ENCODE data around the gene PHLPP1.

Gene PHLPP1

DNA sequence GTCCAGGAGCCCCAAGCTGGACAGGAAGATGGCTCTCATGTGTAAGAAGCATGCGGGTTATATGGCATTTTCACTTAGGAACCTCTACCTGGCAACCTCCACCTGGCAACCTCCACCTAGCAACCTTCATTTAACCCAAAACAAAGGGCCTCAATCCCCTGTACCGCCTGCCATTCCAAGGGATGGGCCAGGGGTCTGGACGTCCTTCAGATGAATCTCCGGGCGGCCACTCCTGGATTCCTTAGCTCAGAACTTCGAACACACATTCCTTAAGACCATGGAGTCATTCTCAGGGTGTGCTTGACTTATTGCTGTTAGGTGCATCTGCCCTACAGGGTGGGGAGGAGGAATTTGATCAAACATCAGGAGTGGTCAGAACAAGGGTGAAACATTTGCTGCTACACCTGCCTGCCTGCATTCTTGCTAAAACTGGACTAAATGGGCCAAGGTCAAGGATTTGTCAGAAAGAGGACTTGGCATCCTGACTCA, 277.6 kb downstream of the PHLPP1 start:
- H3K4me1 Mint-ChIP-seq: no peaks in the 10 kb centered on the region
- H3K27ac Mint-ChIP-seq: no peak overlapping the region
- H3K27me3 Mint-ChIP-seq: peaks cover 8 to 11% of the 10 kb centered on the region in 2 donors
- no peak for ATAC-seq (replicated peaks)
- no peak overlapping the region for H3K4me3 Mint-ChIP-seq
- H3K9me3 Mint-ChIP-seq: no peaks in the 10 kb centered on the region
- no peak for DNase-seq
- no peaks in the 10 kb centered on the region for H3K36me3 Mint-ChIP-seq

DNA sequence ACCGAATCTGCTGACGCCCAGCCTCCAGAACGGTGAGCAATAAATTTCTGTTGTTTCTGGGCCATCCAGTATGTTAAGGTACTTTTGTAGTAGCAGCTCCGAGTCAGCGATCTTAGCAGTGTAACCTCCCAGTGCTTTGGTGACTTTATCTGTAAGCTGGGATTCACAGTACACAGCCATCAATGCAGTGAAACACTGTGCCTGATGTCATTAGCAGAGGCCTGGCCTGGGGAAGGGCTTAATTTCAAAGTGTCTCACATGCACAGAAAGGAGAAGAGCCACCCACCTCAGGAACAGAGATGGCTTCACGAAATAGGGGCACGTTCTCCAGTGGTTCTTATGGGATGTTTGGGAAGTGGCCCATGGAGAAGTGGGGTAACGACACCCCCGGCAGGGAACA, 281.2 kb downstream of the PHLPP1 start:
- H3K27ac Mint-ChIP-seq: no peak overlapping the region
- no peak for ATAC-seq (replicated peaks)
- H3K4me1 Mint-ChIP-seq: peaks cover 11 to 14% of the 10 kb centered on the region in 2 donors

DNA sequence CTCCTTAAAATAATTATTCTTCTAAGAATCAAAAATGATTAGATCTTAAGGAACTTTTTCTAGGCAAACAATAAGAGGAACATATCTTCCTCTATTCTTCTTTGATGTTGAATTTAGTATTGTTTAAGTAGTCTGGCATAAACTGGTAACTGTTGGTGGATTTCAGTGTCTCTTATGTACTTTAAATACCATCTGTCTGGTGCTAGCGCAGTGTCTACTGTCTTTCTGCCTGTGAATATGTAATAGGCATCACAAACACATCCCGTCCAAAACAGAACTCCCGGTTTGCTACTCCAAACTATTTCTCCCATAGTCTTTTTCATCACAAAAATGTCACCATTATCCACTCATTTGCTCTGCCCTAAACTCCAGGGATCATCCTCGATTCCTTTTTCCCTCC, 281.7 kb downstream of the PHLPP1 start:
- H3K36me3 Mint-ChIP-seq: no peaks in the 10 kb centered on the region
- peaks cover 11 to 14% of the 10 kb centered on the region in 2 donors for H3K4me1 Mint-ChIP-seq
- no peak overlapping the region for H3K27ac Mint-ChIP-seq
- no peak overlapping the region for H3K4me3 Mint-ChIP-seq
- DNase-seq: no peak
- H3K9me3 Mint-ChIP-seq: no peaks in the 10 kb centered on the region
- H3K27me3 Mint-ChIP-seq: peaks cover 6 to 16% of the 10 kb centered on the region in 2 donors
- ATAC-seq (replicated peaks): no peak

More for the DNA sequence above, 281.2 kb downstream of the PHLPP1 start:
- peaks cover 6 to 16% of the 10 kb centered on the region in 2 donors for H3K27me3 Mint-ChIP-seq
- no peaks in the 10 kb centered on the region for H3K36me3 Mint-ChIP-seq
- H3K9me3 Mint-ChIP-seq: no peaks in the 10 kb centered on the region
- no peak for DNase-seq
- H3K4me3 Mint-ChIP-seq: no peak overlapping the region

- peaks cover 11 to 14% of the 10 kb centered on the region in 2 donors for H3K4me1 Mint-ChIP-seq
- H3K4me3 Mint-ChIP-seq: no peak overlapping the region
- no peak for DNase-seq
- peaks cover 5 to 13% of the 10 kb centered on the region in 2 donors for H3K27me3 Mint-ChIP-seq
- H3K36me3 Mint-ChIP-seq: no peaks in the 10 kb centered on the region
- ATAC-seq (replicated peaks): peak; percentile 73 to 82
- H3K27ac Mint-ChIP-seq: no peak overlapping the region
- no peaks in the 10 kb centered on the region for H3K9me3 Mint-ChIP-seq
Measured at GRCh38 chr18:62998443-62998842, 283.1 kb downstream of the PHLPP1 start.

DNA sequence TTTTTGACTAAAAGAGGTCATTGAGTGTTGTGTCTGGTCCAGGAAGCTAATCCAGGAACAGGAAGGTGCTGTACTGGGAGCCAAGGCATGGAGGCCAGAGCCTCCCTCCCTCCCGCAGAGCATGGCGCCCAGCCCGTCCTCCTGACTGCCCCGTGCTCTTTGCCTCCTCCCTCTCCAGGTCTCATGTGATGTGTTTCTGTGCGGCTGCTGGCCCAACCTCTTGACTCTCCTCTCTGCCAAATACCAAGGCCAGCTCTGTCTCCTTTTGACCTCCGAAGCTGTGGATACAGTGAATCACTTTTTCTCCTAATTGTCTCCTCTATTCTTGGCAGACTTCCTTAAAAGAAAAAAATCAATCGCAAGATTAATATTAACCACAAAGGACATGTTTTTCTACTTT, 284.1 kb downstream of the PHLPP1 start:
- H3K27ac Mint-ChIP-seq: peak overlapping the region; percentile 10
- DNase-seq (no peak), ATAC-seq (replicated peaks) (no peak)
- no peaks in the 10 kb centered on the region for H3K36me3 Mint-ChIP-seq
- H3K4me1 Mint-ChIP-seq: peaks cover 11 to 14% of the 10 kb centered on the region in 2 donors
- no peak overlapping the region for H3K4me3 Mint-ChIP-seq
- peaks cover 0 to 8% of the 10 kb centered on the region in 2 donors for H3K27me3 Mint-ChIP-seq
- H3K9me3 Mint-ChIP-seq: no peaks in the 10 kb centered on the region

GRCh38 chr18:62999921-63000320, 284.6 kb downstream of the PHLPP1 start:
- no peak for ATAC-seq (replicated peaks)
- no peaks in the 10 kb centered on the region for H3K9me3 Mint-ChIP-seq
- H3K27me3 Mint-ChIP-seq: peaks cover 0 to 8% of the 10 kb centered on the region in 2 donors
- H3K36me3 Mint-ChIP-seq: no peaks in the 10 kb centered on the region
- DNase-seq: no peak
- no peak overlapping the region for H3K4me3 Mint-ChIP-seq
- H3K27ac Mint-ChIP-seq: no peak overlapping the region
- peaks cover 11 to 14% of the 10 kb centered on the region in 2 donors for H3K4me1 Mint-ChIP-seq

GRCh38 chr18:63000839-63001238, 285.5 kb downstream of the PHLPP1 start:
- Mint-ChIP-seq H3K4me3 (no peak overlapping the region), H3K27ac (no peak overlapping the region), H3K4me1 (peaks cover 16 to 17% of the 10 kb centered on the region in 2 donors), H3K9me3 (no peaks in the 10 kb centered on the region), H3K27me3 (peaks cover 0 to 8% of the 10 kb centered on the region in 2 donors), H3K36me3 (no peaks in the 10 kb centered on the region)
- no peak for ATAC-seq (replicated peaks)
- no peak for DNase-seq

DNA sequence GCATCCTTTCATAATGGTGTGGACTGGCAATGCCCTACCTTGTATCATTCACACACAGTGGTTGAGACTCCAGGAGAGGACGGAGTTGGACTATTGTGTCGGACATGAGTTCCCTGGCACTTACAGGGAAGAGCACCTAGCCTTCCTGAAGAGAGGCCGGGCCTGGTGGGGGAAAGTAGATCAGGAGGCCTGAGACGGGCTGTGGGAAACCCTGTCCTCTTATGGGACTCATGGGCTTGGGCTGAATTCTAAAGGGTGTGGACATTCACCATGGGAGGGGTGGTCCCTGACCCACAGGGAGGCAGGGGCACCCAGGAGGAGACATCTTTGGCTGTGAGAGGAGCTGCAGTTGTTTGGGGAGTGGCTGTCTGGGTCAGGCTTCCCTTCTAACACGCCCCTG, 286.5 kb downstream of the PHLPP1 start:
- H3K4me3 Mint-ChIP-seq: no peak overlapping the region
- no peaks in the 10 kb centered on the region for H3K9me3 Mint-ChIP-seq
- H3K36me3 Mint-ChIP-seq: no peaks in the 10 kb centered on the region
- ATAC-seq (replicated peaks) (no peak), DNase-seq (no peak)
- no peak overlapping the region for H3K27ac Mint-ChIP-seq
- peaks cover 0 to 8% of the 10 kb centered on the region in 2 donors for H3K27me3 Mint-ChIP-seq
- peaks cover 17% of the 10 kb centered on the region in 2 donors for H3K4me1 Mint-ChIP-seq

DNA sequence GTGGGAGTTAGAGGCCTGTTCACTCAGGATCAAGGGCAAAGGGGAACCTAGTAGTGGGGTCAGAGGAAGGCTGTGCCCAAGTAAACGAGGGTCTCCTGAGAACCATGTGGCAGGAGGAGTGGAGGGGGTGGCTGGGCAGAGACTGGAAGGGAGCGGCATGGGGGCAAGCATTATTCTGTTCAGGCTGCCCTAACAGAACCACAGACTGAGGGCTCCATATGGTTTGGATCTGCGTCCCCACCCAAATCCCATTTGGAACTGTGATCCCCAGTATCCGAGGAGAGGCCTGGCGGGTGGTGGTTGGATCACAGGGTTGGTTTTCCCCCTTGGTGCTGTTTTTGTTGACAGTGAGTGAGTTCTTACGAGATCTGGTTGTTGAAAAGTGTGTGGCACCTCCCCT, 287.0 kb downstream of the PHLPP1 start:
- DNase-seq: no peak
- H3K9me3 Mint-ChIP-seq: no peaks in the 10 kb centered on the region
- no peak overlapping the region for H3K4me3 Mint-ChIP-seq
- H3K27ac Mint-ChIP-seq: no peak overlapping the region
- H3K36me3 Mint-ChIP-seq: no peaks in the 10 kb centered on the region
- peaks cover 0 to 8% of the 10 kb centered on the region in 2 donors for H3K27me3 Mint-ChIP-seq
- peaks cover 17% of the 10 kb centered on the region in 2 donors for H3K4me1 Mint-ChIP-seq
- ATAC-seq (replicated peaks): no peak

- ATAC-seq (replicated peaks): no peak
- H3K27me3 Mint-ChIP-seq: peaks cover 0 to 8% of the 10 kb centered on the region in 2 donors
- no peak overlapping the region for H3K27ac Mint-ChIP-seq
- H3K9me3 Mint-ChIP-seq: no peaks in the 10 kb centered on the region
- DNase-seq: no peak
- H3K4me3 Mint-ChIP-seq: no peak overlapping the region
- no peaks in the 10 kb centered on the region for H3K36me3 Mint-ChIP-seq
- H3K4me1 Mint-ChIP-seq: peaks cover 17% of the 10 kb centered on the region in 2 donors
Measured at GRCh38 chr18:63002803-63003445, 287.6 kb downstream of the PHLPP1 start.

DNA sequence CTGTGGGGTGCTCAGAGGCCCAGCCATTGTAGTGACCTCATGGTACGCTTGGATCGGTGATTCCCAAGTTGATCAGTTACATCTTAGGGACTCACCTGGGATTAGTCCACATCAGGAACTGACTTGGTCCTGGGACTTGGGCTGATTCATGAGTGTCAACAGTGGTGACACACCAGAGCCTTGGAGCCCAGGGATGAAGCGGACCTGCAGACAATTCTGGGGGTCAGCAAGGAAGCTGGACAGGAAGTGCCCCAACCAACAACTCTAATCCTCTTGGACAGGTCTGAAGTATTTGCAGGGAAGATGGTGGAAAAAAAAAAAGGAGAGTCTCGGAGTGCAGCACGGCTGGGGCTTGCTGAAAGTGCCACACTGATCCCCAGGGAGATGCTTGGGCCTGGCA, 288.6 kb downstream of the PHLPP1 start:
- peaks cover 8% of the 10 kb centered on the region in 2 donors for H3K4me1 Mint-ChIP-seq
- H3K4me3 Mint-ChIP-seq: no peak overlapping the region
- H3K36me3 Mint-ChIP-seq: no peaks in the 10 kb centered on the region
- no peak for DNase-seq
- H3K27ac Mint-ChIP-seq: no peak overlapping the region
- no peaks in the 10 kb centered on the region for H3K9me3 Mint-ChIP-seq
- no peak for ATAC-seq (replicated peaks)
- peaks cover 0 to under 1% of the 10 kb centered on the region in 2 donors for H3K27me3 Mint-ChIP-seq

- H3K4me3 Mint-ChIP-seq: no peak overlapping the region
- DNase-seq (no peak), ATAC-seq (replicated peaks) (no peak)
- peaks cover 4 to 6% of the 10 kb centered on the region in 2 donors for H3K4me1 Mint-ChIP-seq
- no peaks in the 10 kb centered on the region for H3K9me3 Mint-ChIP-seq
- no peak overlapping the region for H3K27ac Mint-ChIP-seq
- H3K27me3 Mint-ChIP-seq: no peaks in the 10 kb centered on the region
- H3K36me3 Mint-ChIP-seq: no peaks in the 10 kb centered on the region
Measured at GRCh38 chr18:63004466-63005089, 289.2 kb downstream of the PHLPP1 start.

DNA sequence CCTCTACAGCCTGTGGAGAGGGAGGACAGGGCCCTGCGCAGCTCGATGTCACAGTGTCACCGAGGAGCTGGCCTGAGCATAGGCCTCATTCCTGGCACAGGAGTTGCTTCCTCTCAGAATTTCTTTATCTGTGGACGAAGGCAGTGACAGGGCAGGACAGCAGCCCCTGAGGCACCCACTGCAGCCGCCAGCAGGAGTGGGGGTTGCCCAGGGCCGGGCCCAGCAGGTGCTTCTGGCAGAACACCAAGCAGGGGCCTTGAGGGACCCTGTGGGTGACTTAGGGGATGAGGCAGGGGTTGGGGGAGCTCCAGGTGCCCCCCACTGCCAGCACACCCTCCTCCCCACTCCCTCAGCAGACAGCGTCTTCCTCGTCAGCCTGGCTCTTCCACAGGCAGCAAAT, 290.0 kb downstream of the PHLPP1 start:
- Mint-ChIP-seq H3K4me1 (peaks cover 4 to 6% of the 10 kb centered on the region in 2 donors), H3K4me3 (no peak overlapping the region), H3K27me3 (no peaks in the 10 kb centered on the region), H3K9me3 (no peaks in the 10 kb centered on the region), H3K36me3 (no peaks in the 10 kb centered on the region), H3K27ac (no peak overlapping the region)
- no peak for DNase-seq
- peak; percentile 21 to 42 for ATAC-seq (replicated peaks)

DNA sequence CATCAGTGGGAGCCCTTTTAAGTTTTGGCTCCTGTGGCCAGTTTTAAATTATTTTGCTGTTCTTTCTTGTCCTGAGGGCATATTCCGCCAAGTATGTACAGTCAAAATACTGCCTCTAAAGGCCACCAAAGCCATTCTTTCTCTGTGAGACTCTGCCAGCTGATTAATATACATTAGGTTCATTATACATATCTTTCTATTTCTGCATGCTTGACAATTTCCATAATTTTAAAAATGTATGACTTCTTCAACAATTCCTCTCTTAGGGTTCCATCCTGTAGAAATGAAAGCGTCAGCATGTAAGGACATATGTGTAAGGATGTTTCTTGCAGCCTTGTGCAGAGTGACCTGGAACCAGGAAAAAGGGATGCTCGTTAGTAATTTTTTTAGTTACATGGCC, 291.9 kb downstream of the PHLPP1 start:
- DNase-seq: no peak
- H3K27ac Mint-ChIP-seq: no peak overlapping the region
- peaks cover 0 to 3% of the 10 kb centered on the region in 2 donors for H3K9me3 Mint-ChIP-seq
- no peak for ATAC-seq (replicated peaks)
- no peak overlapping the region for H3K4me3 Mint-ChIP-seq
- H3K27me3 Mint-ChIP-seq: no peaks in the 10 kb centered on the region
- H3K4me1 Mint-ChIP-seq: peaks cover 4 to 6% of the 10 kb centered on the region in 2 donors
- H3K36me3 Mint-ChIP-seq: no peaks in the 10 kb centered on the region

GRCh38 chr18:63016270-63016669, 300.9 kb downstream of the PHLPP1 start:
- DNase-seq (peak; percentile 27), ATAC-seq (replicated peaks) (peak; percentile 65 to 71)
- H3K4me1 Mint-ChIP-seq: no peaks in the 10 kb centered on the region
- no peak overlapping the region for H3K27ac Mint-ChIP-seq
- peaks cover 7 to 9% of the 10 kb centered on the region in 2 donors for H3K9me3 Mint-ChIP-seq
- peaks cover 6 to 10% of the 10 kb centered on the region in 2 donors for H3K36me3 Mint-ChIP-seq
- peaks cover 0 to 6% of the 10 kb centered on the region in 2 donors for H3K27me3 Mint-ChIP-seq
- H3K4me3 Mint-ChIP-seq: no peak overlapping the region
